Spleen (tissue), 11 donors: ENCODE measurements around the gene NOP10. TPM values are rescaled to one million over a fixed set of nuclear protein-coding genes. Genes with fewer than 3 reads are reported as not detected.

Experiments
- DNase-seq: peaks from one replicate; pipeline ENCODE4 v3.0.0-alpha.2; 2020
- H3K27ac ChIP-seq, 8 donors: fragments of 200-600 bp; sonication (generic) in 7 of 8; 1 replicate in 4 of 8; 2 replicates in 4 of 8; pipeline versions ENCODE4 v1.5.0 to v1.8.0; 2016 to 2021; ENCODE audit warnings: inconsistent platforms in 4 of 8, mild to moderate bottlenecking in 4 of 8, moderate library complexity in 1 of 8
- H3K27me3 ChIP-seq, 7 donors: fragments of 200-600 bp; sonication (generic) in 6 of 7; replicated peaks in 1 of 7; 1 replicate in 4 of 7; 2 replicates in 3 of 7; pipeline versions ENCODE4 v1.5.0 to v1.8.0; 2016 to 2021; ENCODE audit warnings: inconsistent platforms in 3 of 7, mild to moderate bottlenecking in 1 of 7
- H3K36me3 ChIP-seq, 6 donors: fragments of 200-600 bp; sonication (generic) in 5 of 6; 1 replicate in 4 of 6; 2 replicates in 2 of 6; pipeline versions ENCODE4 v1.5.0 to v1.8.0; 2016 to 2021; ENCODE audit warnings: inconsistent platforms in 2 of 6
- H3K4me1 ChIP-seq, 6 donors: fragments of 200-600 bp; sonication (generic) in 5 of 6; 1 replicate in 3 of 6; 2 replicates in 3 of 6; pipeline versions ENCODE4 v1.5.0 to v1.8.0; 2016 to 2021; ENCODE audit warnings: inconsistent platforms in 3 of 6
- H3K4me3 ChIP-seq, 8 donors: fragments of 200-600 bp; sonication (generic) in 7 of 8; 1 replicate in 4 of 8; 2 replicates in 4 of 8; pipeline versions ENCODE4 v1.5.0 to v1.8.0; 2016 to 2021; ENCODE audit warnings: inconsistent platforms in 4 of 8, mild to moderate bottlenecking in 4 of 8, moderate library complexity in 2 of 8
- H3K9me3 ChIP-seq, 8 donors: fragments of 200-600 bp; sonication (generic) in 7 of 8; 1 replicate in 4 of 8; 2 replicates in 4 of 8; pipeline versions ENCODE4 v1.5.0 to v1.8.0; 2016 to 2021; ENCODE audit warnings: inconsistent platforms in 4 of 8
- POLR2A ChIP-seq, 3 donors: fragments of 450-650 bp; IDR thresholded peaks; one replicate each; pipeline ENCODE4 v1.5.1; 2017; ENCODE audit warnings: antibody characterized with exemption in 3 of 3, mild to moderate bottlenecking in 1 of 3
- POLR2AphosphoS5 ChIP-seq, 3 donors: sonication (generic); formaldehyde crosslinking; IDR thresholded peaks; one replicate each; pipeline ENCODE4 v1.5.1; 2017; ENCODE audit warnings: antibody characterized with exemption in 3 of 3
- WGBS, 5 donors: extraction: QIAGEN DNeasy Blood & Tissue Kit in 3 of 5; methylation state at CpG; one replicate each; pipeline versions ENCODE4 v1.1.5 to v1.1.7; 2013 to 2018; 5-methylcytosine and 5-hydroxymethylcytosine counted together
- intact Hi-C: fragments of 100-400 bp; cut with DNase I; formaldehyde crosslinking; loops from one replicate; pipeline ENCODE4 v1.15.0; 2023; ENCODE audit warnings: low total_unique reads
- polyA plus RNA-seq, 3 donors: library from polyadenylated mRNA; stranded (reverse); fragments of 200-250 nt; gene quantifications; one replicate each; pipeline ENCODE4 v1.2.1, GENCODE V29; 2013
- total RNA-seq, 7 donors: library from RNA; depleted of rRNA in 3 of 7; stranded (reverse); fragments of >200 nt in 3 of 7; fragmentation: NEBNext Ultra II Directional in 4 of 7; extraction: Animal tissue kit (Norgen Biotek cat#: 25700) in 4 of 7; gene quantifications; one replicate each; pipeline versions ENCODE4 v1.1.0 to v1.2.1, GENCODE V29; 2016 to 2021
- TF ChIP-seq, protein P1 (sequence below), 11 experiments: fragments of 200-600 bp in 7 of 11; fragments of 450-650 bp in 4 of 11; sonication (generic) in 4 of 11; IDR thresholded peaks in 8 of 11; conservative IDR thresholded peaks in 3 of 11; 1 replicate in 7 of 11; 2 replicates in 4 of 11; pipeline versions ENCODE4 v1.4.0 to v1.8.0; 2016 to 2021; ENCODE audit warnings: antibody characterized with exemption in 11 of 11, inconsistent platforms in 4 of 11, mild to moderate bottlenecking in 1 of 11
- donor health status: healthy with polysubstance abuse.
- donor health status: DM: no; HTN: no; CAD: no; lungs with moderate emphysema.
- donor health status: DM: no; HTN: no; CAD: no.
- donor health status: Bipolar disorder and iron deficiency.
- donor health status: healthy.
- donor health status: DM: no; HTN: no; CAD: no.
- donor health status: DM: yes; HTN: yes; CAD: no.

The NOP10 gene
- total and polyA plus RNA-seq, 10 donors: 100.0 to 329 (median 144) TPM

- H3K36me3 ChIP-seq: no peaks in the 10 kb centered on the region
- H3K27me3 ChIP-seq: no peaks in the 10 kb centered on the region
- peaks cover 0 to 99% (median 36%) of the 10 kb centered on the region in 6 donors for H3K4me1 ChIP-seq
- no peaks in the 10 kb centered on the region for H3K9me3 ChIP-seq
- TF ChIP-seq POLR2AphosphoS5 (IDR thresholded peaks at IDR 0.05) (no peak), POLR2A (IDR thresholded peaks at IDR 0.05) (no peak)
- TF ChIP-seq, protein P1, sequence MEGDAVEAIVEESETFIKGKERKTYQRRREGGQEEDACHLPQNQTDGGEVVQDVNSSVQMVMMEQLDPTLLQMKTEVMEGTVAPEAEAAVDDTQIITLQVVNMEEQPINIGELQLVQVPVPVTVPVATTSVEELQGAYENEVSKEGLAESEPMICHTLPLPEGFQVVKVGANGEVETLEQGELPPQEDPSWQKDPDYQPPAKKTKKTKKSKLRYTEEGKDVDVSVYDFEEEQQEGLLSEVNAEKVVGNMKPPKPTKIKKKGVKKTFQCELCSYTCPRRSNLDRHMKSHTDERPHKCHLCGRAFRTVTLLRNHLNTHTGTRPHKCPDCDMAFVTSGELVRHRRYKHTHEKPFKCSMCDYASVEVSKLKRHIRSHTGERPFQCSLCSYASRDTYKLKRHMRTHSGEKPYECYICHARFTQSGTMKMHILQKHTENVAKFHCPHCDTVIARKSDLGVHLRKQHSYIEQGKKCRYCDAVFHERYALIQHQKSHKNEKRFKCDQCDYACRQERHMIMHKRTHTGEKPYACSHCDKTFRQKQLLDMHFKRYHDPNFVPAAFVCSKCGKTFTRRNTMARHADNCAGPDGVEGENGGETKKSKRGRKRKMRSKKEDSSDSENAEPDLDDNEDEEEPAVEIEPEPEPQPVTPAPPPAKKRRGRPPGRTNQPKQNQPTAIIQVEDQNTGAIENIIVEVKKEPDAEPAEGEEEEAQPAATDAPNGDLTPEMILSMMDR (IDR thresholded peaks at IDR 0.05 in 8 of 11, conservative IDR thresholded peaks at IDR 0.05 in 3 of 11): no peak
- no peak overlapping the region for H3K4me3 ChIP-seq
- intact Hi-C loops: no loop called here
- DNase-seq: no peak
- 89 to 93% (median 92%) methylated on average over 1 of the region's 1 CpG for WGBS, 5 donors
- H3K27ac ChIP-seq: no peak overlapping the region
Measured at GRCh38 chr15:34324933-34325332, 18.0 kb downstream of the NOP10 start.

GRCh38 chr15:34323217-34323616, 19.7 kb downstream of the NOP10 start:
- intact Hi-C loops: no loop called here
- TF ChIP-seq, protein P1 (IDR thresholded peaks at IDR 0.05 in 8 of 11, conservative IDR thresholded peaks at IDR 0.05 in 3 of 11): no peak
- TF ChIP-seq POLR2AphosphoS5 (IDR thresholded peaks at IDR 0.05) (no peak), POLR2A (IDR thresholded peaks at IDR 0.05) (no peak)
- H3K36me3 ChIP-seq: no peaks in the 10 kb centered on the region

DNA sequence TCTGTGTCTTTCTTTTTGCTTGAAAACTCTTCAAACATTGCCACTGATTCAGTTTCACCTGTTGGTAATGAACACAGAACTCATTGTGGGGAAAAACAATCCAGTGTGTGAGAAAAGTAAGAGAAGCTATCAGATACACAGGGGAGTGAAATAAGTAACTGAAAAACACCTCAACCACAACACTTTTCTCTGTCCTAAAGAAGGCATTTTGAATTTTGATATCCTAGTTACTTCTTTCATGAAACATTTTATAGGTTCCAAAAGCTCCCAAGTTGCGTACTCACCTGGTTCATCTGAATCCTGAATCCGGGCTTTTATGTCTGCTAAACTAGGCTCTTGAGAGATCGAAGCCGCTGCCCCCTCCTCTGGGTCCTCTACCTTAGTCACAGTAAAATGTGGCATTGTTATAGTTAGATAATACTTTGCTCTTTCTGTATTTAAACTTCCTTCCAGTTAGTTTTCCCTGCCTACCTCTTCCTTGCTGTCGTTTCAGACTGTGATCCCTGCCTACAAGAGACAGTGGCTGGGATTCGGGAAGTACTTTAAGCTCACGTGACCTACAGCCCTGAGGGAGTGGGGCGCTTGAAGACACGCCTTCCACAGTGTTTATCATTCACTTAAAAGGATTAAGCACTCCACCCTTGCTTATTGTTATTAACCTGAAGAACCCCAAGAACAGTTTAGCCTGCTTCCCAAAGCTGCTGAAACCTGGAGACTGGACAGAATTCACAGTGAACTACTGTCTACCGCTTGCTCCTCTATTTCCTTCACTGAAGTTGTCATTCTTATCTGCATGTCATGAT, 24.5 kb downstream of the NOP10 start:
- intact Hi-C loops: no loop called here
- H3K36me3 ChIP-seq: peaks cover 0 to 18% (median 0%) of the 10 kb centered on the region in 6 donors
- no peak for DNase-seq

More at GRCh38 chr15:34323217-34323616, 19.7 kb downstream of the NOP10 start:
- Histone ChIP-seq H3K27ac (peak overlapping the region in 1 of 8 donors; percentile 7), H3K4me3 (no peak overlapping the region), H3K9me3 (no peaks in the 10 kb centered on the region), H3K4me1 (peaks cover 0 to 99% (median 35%) of the 10 kb centered on the region in 6 donors), H3K27me3 (no peaks in the 10 kb centered on the region)
- 93 to 98% (median 96%) methylated on average over 10 of the region's 10 CpGs for WGBS, 5 donors
- no peak for DNase-seq

More for the DNA sequence above, 24.5 kb downstream of the NOP10 start:
- 3 to 6% (median 5%) methylated on average over 10 of the region's 10 CpGs for WGBS, 5 donors
- Histone ChIP-seq H3K27me3 (no peaks in the 10 kb centered on the region), H3K9me3 (no peaks in the 10 kb centered on the region), H3K27ac (peak overlapping the region; percentile 44 to 76 (median 70)), H3K4me1 (peaks cover 14 to 87% (median 32%) of the 10 kb centered on the region in 6 donors), H3K4me3 (peak overlapping the region; percentile 28 to 66 (median 40))
- TF ChIP-seq, protein P1 (IDR thresholded peaks at IDR 0.05 in 8 of 11, conservative IDR thresholded peaks at IDR 0.05 in 3 of 11): no peak
- peak in 1 of 3 donors; percentile 70 for TF ChIP-seq POLR2AphosphoS5 (IDR thresholded peaks at IDR 0.05)
- peak in 1 of 3 donors; percentile 31 for TF ChIP-seq POLR2A (IDR thresholded peaks at IDR 0.05)
